Daoy (cell line): ENCODE data around the gene PHACTR4. TPM values are rescaled to one million over a fixed set of nuclear protein-coding genes. Genes with fewer than 3 reads are reported as not detected.
A peak's percentile ranks its signal among the peaks of the same experiment; 100 is the strongest.
"Not testable (repeated sequence)": the region's sequence is repeated elsewhere in the genome, so short reads cannot be mapped to it uniquely, and the experiment has no call there.

Source experiments
- DNase-seq: peaks from one replicate; pipeline ENCODE4 v3.0.0-alpha.2; 2015; ENCODE audit warnings: low read depth
- total RNA-seq: library from RNA; depleted of rRNA; stranded (reverse); fragments of >200 nt; shearing (Covaris generic); gene quantifications from 2 replicates; pipeline ENCODE4 v1.2.3, GENCODE V29; 2014

The PHACTR4 gene
- total RNA-seq, 1 experiment from 2014 or later, result 12.2 TPM

DNA sequence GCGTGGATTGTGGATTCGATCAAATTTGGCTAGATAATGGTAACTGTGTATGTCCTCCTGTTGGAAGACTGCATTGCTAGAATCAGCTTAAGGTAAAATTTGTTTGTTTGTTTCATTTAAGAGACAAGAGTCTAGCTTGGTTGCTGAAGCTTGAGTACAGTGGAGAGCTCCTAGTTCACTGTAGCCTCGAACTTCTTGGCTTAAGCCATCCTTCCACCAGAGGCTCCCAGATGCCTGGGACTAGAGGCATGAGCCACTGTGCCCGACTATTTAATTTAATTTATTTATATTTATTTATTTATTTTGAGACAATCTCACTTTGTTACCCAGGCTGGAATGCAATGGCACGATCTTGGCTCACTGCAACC lies 1.5 kb downstream of the PHACTR4 start:
- DNase-seq, result no peak

GRCh38 chr1:28373450-28373849 lies 3.9 kb downstream of the PHACTR4 start:
- peak; percentile 58 for DNase-seq

- no peak for DNase-seq
These were observed 4.8 kb downstream of the PHACTR4 start for GRCh38 chr1:28374297-28374696.

GRCh38 chr1:28375598-28375997 lies 6.1 kb downstream of the PHACTR4 start:
- DNase-seq, result not testable (repeated sequence)

- not testable (repeated sequence) for DNase-seq
These were observed 6.7 kb downstream of the PHACTR4 start for GRCh38 chr1:28376195-28376594.

DNA sequence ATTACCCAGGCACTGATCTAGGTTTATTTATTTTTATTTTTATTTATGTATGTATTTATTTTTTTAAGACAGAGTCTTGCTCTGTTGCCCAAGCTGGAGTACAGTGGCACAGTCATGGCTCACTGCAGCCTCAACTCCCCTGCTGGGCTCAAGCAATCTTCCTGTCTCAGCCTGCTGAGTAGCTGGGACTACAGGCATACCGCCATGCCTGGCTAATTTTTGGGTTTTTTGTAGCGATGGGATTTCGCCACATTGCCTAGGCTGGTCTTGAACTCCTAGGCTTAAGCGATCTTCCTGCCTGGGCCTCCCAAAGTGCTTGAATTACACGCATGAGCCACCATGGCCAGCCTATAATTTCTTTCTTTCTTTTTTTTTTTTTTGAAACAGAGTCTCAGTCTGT lies 9.4 kb downstream of the PHACTR4 start:
- DNase-seq, result no peak

DNA sequence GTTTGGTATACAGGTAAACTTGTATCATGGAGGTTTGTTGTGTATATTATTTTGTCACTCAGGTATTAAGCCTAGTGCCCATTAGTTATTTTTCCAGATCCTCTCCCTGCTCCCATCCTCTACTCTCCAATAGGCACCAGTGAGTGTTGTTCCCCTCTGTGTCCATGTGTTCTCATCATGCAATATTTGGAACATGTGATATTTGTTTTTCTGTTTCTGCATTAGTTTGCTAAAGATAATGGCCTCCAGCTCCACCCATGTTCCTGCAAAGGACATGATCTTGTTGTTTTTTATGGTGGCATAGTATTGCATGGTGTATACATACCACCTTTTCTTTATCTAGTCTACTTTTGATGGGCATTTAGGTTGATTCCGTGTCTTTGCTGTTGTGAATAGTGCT lies 10.9 kb downstream of the PHACTR4 start:
- DNase-seq, result no peak

DNA sequence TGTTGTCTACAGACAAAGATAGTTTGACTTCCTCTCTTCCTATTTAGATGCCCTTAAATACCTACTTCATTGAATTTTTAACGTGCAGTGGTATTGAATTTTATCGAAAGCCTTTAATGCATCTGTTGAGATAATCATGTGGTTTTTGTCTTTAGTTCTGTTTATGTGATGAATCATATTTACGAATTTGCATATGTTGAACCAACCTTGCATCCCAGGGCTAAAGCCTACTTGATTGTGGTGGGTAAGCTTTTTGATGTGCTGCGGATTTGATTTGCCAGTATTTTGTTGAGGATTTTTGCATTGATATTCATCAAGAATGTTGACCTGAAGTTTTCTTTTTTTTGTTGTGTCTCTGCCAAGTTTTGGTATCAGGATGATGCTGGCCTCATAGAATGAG lies 14.2 kb downstream of the PHACTR4 start:
- not testable (repeated sequence) for DNase-seq

GRCh38 chr1:28392027-28392652 lies 22.6 kb downstream of the PHACTR4 start:
- peak; percentile 47 for DNase-seq

DNA sequence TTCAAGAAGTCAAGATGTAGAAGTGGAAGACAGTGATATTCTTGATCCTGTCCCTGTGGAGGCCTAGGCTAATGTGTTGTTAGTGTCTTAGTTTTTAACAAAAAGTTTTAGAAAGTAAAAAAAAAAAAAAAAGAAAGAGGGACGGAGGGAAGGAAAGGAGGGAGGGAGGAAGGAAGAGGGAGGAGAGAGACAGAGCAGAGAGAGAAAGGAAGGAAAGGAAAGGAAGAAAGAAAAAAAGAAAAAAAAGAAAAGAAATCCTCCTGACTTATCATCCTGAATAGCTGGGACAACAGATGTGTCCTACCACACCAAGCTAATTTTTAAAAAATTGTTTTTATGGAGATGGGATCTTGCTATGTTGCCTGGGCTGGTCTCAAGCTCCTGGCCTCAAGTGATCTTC lies 24.6 kb downstream of the PHACTR4 start:
- DNase-seq, result no peak

GRCh38 chr1:28395181-28395580 lies 25.6 kb downstream of the PHACTR4 start:
- no peak for DNase-seq

GRCh38 chr1:28401760-28402159 lies 32.2 kb downstream of the PHACTR4 start:
- DNase-seq, result no peak

- no peak for DNase-seq
These were observed 39.5 kb downstream of the PHACTR4 start for GRCh38 chr1:28409090-28409489.

- DNase-seq, result no peak
These were observed 42.1 kb downstream of the PHACTR4 start for GRCh38 chr1:28411656-28412055.

DNA sequence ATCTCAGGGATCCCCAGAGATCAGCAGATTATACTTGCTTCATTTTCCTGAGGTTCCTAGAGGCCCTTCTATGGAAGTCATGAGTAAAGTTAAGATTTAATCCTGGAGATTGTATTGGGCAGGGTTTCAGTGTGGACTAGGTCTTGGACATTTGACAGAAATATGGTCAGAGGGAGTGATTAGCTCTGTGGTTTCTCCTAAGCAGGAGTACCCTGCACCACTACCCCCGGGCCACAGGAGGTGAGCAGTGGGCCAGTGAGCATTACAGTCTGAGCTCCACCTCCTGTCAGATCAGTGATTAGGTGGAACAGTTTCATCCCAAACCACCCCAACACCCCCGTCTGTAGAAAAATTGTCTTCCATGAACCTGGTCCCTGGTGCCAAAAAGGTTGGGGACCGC lies 43.2 kb downstream of the PHACTR4 start:
- DNase-seq, result peak; percentile 19

DNA sequence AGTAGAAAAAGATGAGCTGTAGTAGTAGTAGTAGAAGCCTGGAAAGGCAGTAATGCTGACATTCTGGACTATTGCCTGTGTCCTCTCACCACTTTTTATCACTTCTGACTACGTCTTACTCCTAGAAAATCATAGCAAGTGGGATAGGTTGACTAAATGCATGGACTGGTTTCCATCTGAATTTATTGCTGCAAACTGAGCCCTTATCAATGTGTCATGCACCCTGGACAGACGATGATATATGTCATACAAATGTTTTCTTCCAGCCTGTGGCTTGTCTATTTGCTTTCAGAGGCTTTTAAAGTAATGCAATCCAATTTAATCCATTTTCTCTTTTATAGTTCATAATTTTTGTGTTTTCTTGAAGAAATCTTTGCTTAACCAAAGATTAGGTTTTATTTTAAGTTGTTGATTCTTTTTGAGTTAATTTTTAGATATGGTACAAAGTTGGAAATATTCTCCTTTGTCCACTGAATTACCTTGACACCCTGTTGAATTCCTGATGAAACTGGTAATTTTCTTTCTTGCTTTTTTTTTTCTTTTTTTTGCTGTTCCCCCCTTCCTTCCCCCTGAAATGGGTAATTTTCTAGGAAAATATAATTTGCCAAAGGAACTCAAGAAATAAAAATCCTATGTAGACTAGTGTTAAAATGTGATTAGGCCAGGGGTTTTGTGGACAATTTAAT lies 47.1 kb downstream of the PHACTR4 start:
- DNase-seq, result peak; percentile 23

DNA sequence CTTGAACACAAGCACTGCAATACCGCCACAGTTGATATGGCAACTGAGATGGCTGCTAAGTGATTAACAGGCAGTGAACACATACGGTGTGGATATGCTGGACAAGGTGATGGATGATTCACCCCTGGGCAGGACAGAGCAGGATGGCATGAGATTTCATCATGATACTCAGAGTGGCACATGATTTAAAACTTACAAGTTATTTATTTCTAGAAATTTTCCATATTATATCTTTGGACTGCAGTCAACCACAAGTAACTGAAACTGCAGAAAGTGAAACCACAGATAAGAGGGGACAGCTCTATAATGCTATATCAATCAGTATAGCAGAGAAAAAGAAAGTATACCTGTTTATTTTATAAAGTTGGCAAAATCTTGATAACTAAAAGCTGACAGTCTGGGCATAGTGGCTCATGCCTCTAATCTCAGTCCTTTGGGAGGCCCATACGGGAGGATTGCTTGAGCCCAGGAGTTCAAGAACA lies 47.9 kb downstream of the PHACTR4 start:
- peak; percentile 81 for DNase-seq

DNA sequence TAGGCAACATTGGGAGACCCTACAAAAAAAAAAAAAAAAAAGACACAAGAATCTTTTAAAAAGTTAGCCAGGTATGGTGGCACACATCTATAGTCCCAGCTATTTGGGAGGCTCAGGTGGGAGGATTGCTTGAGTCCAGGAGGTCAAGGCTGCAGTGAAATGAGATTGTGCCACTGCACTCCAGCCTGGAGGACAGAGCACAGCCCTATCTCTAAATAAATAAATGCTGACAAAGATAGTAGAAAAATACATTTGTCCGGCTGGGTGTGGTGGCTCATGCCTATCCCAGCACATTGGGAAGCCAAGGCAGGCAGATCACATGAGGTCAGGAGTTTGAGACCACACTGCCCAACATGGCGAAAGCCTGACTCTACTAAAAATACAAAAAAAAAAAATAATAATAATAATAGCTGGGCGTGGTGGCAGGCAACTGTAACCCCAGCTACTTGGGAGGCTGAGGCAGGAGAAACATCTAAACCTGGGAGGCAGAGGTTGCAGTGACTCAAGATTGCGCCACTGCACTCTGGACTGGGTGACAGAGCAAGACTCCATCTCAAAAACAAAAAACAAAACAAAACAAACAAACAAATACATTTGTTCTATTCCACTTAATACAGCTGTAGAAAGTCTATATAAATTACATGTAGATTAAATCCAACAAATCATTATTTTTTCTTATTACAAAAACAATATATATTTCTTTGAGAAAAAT lies 48.5 kb downstream of the PHACTR4 start:
- DNase-seq, result no peak

GRCh38 chr1:28421744-28422143 lies 52.2 kb downstream of the PHACTR4 start:
- DNase-seq, result no peak

DNA sequence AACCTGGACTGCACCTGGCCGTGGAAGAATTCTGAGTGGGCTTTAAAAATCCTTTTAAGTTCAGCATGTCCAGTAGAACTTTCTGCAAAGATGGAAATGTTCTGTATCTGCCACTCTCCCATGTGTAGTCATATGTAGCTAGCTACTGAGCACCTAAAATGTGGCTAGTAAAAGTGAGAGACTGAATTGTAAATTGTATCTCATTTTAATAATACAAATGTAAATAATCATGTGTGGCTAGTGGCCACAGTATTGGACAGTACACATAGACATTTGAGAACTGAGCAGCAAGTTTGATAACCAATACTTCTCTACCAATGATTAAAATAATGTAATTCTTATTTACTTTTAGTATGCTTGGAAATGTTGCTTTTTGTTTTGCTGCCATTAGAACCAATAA lies 57.3 kb downstream of the PHACTR4 start:
- no peak for DNase-seq

- DNase-seq, result no peak
These were observed 58.5 kb downstream of the PHACTR4 start for GRCh38 chr1:28428012-28428411.

DNA sequence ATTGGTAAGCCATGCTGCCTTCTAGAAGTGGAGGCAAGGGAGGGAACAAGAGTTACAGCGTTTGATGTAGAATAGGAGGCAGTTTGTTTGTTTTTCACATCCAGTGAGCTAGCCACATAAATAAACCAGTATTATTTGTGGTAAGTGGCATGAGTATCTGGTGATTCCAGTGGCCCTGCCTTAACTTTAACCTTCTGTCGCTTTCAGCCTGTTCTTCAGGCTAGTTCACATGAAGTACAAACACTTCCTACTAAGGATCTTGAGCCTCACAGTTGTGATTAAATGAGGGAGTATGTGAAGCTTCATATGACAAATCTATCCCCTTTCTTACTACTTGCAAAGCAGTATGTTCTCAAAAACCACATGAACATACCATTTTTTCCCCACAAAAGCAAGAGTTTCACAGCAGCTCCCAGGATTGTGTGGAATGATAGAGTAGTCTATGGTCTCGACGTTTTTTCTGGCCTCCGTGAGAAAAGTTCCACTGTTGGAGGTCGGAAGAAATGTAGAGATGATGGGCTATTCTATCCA lies 59.5 kb downstream of the PHACTR4 start:
- no peak for DNase-seq
